HepG2 (cell line): ENCODE results near the gene RFXANK. TPM values are rescaled to one million over a fixed set of nuclear protein-coding genes. Genes with fewer than 3 reads are reported as not detected.

ENCODE experiments used
- DMAP1 ChIP-seq: IDR thresholded peaks from 2 replicates; pipeline ENCODE4 v1.6.1; 2016
- GRHL1 ChIP-seq: sonication (generic); formaldehyde crosslinking; conservative IDR thresholded peaks from 2 replicates; pipeline ENCODE4 v1.8.0; 2022; ENCODE audit warnings: missing genetic modification reagents
- MTF2 ChIP-seq: sonication (generic); formaldehyde crosslinking; IDR thresholded peaks from 2 replicates; pipeline ENCODE4 v1.5.0; 2020; ENCODE audit warnings: missing genetic modification reagents, borderline replicate concordance
- NONO ChIP-seq, 2 experiments: fragments of 450-650 bp in 1 of 2; sonication (generic) in 1 of 2; formaldehyde crosslinking in 1 of 2; IDR thresholded peaks in 1 of 2; conservative IDR thresholded peaks in 1 of 2; 2 replicates each; pipeline versions ENCODE4 v1.6.1 to v1.8.0; 2017 to 2022; ENCODE audit warnings: mild to moderate bottlenecking in 1 of 2, missing genetic modification reagents in 1 of 2, moderate library complexity in 1 of 2
- NR0B2 ChIP-seq: sonication (generic); formaldehyde crosslinking; IDR thresholded peaks from 2 replicates; pipeline ENCODE4 v1.4.0; 2020; ENCODE audit warnings: mild to moderate bottlenecking, missing genetic modification reagents
- PITX1 ChIP-seq: sonication (generic); formaldehyde crosslinking; IDR thresholded peaks from 2 replicates; pipeline ENCODE4 v1.5.1; 2020; ENCODE audit warnings: mild to moderate bottlenecking, missing genetic modification reagents
- SMAD1 ChIP-seq: sonication (generic); formaldehyde crosslinking; IDR thresholded peaks from 2 replicates; pipeline ENCODE4 v1.4.0; 2020; ENCODE audit warnings: missing genetic modification reagents, low read depth, mild to moderate bottlenecking, borderline replicate concordance
- SP140L ChIP-seq: sonication (generic); formaldehyde crosslinking; IDR thresholded peaks from 2 replicates; pipeline ENCODE4 v1.4.0; 2020; ENCODE audit warnings: missing genetic modification reagents, borderline replicate concordance
- TP53 ChIP-seq: sonication (generic); formaldehyde crosslinking; conservative IDR thresholded peaks from 2 replicates; pipeline ENCODE4 v1.4.0; 2020; ENCODE audit warnings: missing genetic modification reagents
- TSC22D2 ChIP-seq: sonication (generic); formaldehyde crosslinking; IDR thresholded peaks from 2 replicates; pipeline ENCODE4 v1.5.1; 2020; ENCODE audit warnings: missing genetic modification reagents, mild to moderate bottlenecking, borderline replicate concordance
- ZBTB25 ChIP-seq: IDR thresholded peaks from 2 replicates; pipeline ENCODE4 v1.6.1; 2018; ENCODE audit warnings: missing genetic modification reagents
- ZBTB34 ChIP-seq: sonication (generic); formaldehyde crosslinking; IDR thresholded peaks from 2 replicates; pipeline ENCODE4 v1.8.0; 2022; ENCODE audit warnings: mild to moderate bottlenecking, missing genetic modification reagents
- ZC3H13 ChIP-seq: sonication (generic); formaldehyde crosslinking; IDR thresholded peaks from 2 replicates; pipeline ENCODE4 v1.8.1; 2023; ENCODE audit warnings: mild to moderate bottlenecking, missing genetic modification reagents, moderate library complexity
- ZNF234 ChIP-seq: sonication (generic); formaldehyde crosslinking; conservative IDR thresholded peaks from 2 replicates; pipeline ENCODE4 v1.5.1; 2020; ENCODE audit warnings: mild to moderate bottlenecking, missing genetic modification reagents
- ZNF292 ChIP-seq: sonication (generic); formaldehyde crosslinking; IDR thresholded peaks from 2 replicates; pipeline ENCODE4 v1.8.1; 2022; ENCODE audit warnings: mild to moderate bottlenecking, low read depth, missing genetic modification reagents, borderline replicate concordance
- ZNF329 ChIP-seq: sonication (generic); formaldehyde crosslinking; IDR thresholded peaks from 2 replicates; pipeline ENCODE4 v1.9.0; 2021; ENCODE audit warnings: low read depth, mild to moderate bottlenecking, missing genetic modification reagents
- polyA plus RNA-seq, 8 experiments: library from polyadenylated mRNA; depleted of rRNA in 3 of 8; stranded (reverse) in 7 of 8; unstranded in 1 of 8; fragments of >200 nt; fragmentation: Illumina TruSeq in 4 of 8; extraction: Trizol in 4 of 8; gene quantifications; 2 replicates each; pipeline versions ENCODE4 v1.2.1 to v1.2.3, GENCODE V29; 2011 to 2016; ENCODE audit warnings: low read depth in 4 of 8, missing spikeins in 1 of 8, mixed read lengths in 1 of 8; ENCODE audit not compliant: insufficient read depth in 1 of 8
- total RNA-seq, 5 experiments: library from RNA; depleted of rRNA; stranded (reverse); fragments of >200 nt; fragmentation: Illumina TruSeq; extraction: Trizol; gene quantifications; 2 replicates each; pipeline ENCODE4 v1.2.3, GENCODE V29; 2016; ENCODE audit warnings: low read depth in 1 of 5
- TF ChIP-seq, protein P1 (sequence below): sonication (generic); formaldehyde crosslinking; IDR thresholded peaks from 2 replicates; pipeline ENCODE4 v1.4.0; 2020; ENCODE audit warnings: missing genetic modification reagents
- TF ChIP-seq, protein P2 (sequence below): sonication (generic); formaldehyde crosslinking; IDR thresholded peaks from 2 replicates; pipeline ENCODE4 v1.4.0; 2020; ENCODE audit warnings: low read depth, missing genetic modification reagents

RFXANK gene
- total and polyA plus RNA-seq, 2 of the 13 experiments (the other 11 are each of a cell fraction or from before 2014, with no cell fraction given) = 49.9 to 80.7 TPM

DNA sequence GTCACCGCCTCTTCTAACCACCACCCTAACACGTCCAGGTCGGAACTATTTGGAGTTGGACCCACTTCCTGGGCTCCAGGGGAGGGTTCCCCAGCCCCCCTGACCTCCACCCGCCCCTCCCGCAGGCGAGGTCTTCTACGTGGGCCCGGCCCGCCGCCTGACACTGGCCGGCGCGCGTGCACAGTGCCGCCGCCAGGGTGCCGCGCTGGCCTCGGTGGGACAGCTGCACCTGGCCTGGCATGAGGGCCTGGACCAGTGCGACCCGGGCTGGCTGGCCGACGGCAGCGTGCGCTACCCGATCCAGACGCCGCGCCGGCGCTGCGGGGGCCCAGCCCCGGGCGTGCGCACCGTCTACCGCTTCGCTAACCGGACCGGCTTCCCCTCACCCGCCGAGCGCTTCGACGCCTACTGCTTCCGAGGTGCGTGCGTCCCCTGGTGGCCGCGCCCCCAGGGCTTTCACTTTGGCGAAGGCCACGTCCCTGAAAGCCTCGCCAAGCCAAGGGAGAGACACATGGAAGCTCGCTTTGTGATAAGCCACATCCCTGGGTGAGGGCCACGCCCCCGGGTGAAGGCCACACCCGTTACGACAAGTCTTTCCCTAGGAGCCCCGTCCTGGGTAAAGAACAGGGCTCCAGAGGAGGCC is 32.9 kb downstream of the RFXANK start (continued):
- no peak for TF ChIP-seq SP140L (CRISPR knock-in tag)
- TF ChIP-seq ZBTB34 (CRISPR knock-in tag) = no peak
- TF ChIP-seq, protein P1, sequence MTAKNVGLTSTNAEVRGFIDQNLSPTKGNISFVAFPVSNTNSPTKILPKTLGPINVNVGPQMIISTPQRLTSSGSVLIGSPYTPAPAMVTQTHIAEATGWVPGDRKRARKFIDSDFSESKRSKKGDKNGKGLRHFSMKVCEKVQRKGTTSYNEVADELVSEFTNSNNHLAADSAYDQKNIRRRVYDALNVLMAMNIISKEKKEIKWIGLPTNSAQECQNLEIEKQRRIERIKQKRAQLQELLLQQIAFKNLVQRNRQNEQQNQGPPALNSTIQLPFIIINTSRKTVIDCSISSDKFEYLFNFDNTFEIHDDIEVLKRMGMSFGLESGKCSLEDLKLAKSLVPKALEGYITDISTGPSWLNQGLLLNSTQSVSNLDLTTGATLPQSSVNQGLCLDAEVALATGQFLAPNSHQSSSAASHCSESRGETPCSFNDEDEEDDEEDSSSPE (CRISPR knock-in tag) = peak; percentile 59
- TF ChIP-seq TP53 (CRISPR knock-in tag) = no peak
- TF ChIP-seq SMAD1 (CRISPR knock-in tag) = no peak
- TF ChIP-seq, protein P2, sequence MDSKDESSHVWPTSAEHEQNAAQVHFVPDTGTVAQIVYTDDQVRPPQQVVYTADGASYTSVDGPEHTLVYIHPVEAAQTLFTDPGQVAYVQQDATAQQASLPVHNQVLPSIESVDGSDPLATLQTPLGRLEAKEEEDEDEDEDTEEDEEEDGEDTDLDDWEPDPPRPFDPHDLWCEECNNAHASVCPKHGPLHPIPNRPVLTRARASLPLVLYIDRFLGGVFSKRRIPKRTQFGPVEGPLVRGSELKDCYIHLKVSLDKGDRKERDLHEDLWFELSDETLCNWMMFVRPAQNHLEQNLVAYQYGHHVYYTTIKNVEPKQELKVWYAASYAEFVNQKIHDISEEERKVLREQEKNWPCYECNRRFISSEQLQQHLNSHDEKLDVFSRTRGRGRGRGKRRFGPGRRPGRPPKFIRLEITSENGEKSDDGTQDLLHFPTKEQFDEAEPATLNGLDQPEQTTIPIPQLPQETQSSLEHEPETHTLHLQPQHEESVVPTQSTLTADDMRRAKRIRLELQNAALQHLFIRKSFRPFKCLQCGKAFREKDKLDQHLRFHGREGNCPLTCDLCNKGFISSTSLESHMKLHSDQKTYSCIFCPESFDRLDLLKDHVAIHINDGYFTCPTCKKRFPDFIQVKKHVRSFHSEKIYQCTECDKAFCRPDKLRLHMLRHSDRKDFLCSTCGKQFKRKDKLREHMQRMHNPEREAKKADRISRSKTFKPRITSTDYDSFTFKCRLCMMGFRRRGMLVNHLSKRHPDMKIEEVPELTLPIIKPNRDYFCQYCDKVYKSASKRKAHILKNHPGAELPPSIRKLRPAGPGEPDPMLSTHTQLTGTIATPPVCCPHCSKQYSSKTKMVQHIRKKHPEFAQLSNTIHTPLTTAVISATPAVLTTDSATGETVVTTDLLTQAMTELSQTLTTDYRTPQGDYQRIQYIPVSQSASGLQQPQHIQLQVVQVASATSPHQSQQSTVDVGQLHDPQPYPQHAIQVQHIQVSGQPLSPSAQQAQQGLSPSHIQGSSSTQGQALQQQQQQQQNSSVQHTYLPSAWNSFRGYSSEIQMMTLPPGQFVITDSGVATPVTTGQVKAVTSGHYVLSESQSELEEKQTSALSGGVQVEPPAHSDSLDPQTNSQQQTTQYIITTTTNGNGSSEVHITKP = no peak
- TF ChIP-seq ZNF292 = no peak
- TF ChIP-seq TSC22D2 (CRISPR knock-in tag) = peak; percentile 45; the same call in 1 of the 2 replicates
- TF ChIP-seq ZBTB25 (CRISPR knock-in tag) = no peak
- TF ChIP-seq GRHL1 (CRISPR knock-in tag) = no peak
- no peak for TF ChIP-seq ZC3H13 (CRISPR knock-in tag)
- peak; percentile 56; the same call in 1 of the 2 replicates for TF ChIP-seq ZNF234 (CRISPR knock-in tag)
- peak; percentile 53; the same call in 1 of the 2 replicates for TF ChIP-seq ZNF329
- TF ChIP-seq MTF2 (CRISPR knock-in tag) = peak; percentile 76; the same call in 1 of the 2 replicates
- peak; percentile 40; the same call in 1 of the 2 replicates for TF ChIP-seq DMAP1
- peak; percentile 85; the same call in 1 of the 2 replicates for TF ChIP-seq NR0B2 (CRISPR knock-in tag)
- TF ChIP-seq NONO (IDR thresholded peaks at IDR 0.05) = no peak
- no peak for TF ChIP-seq NONO (CRISPR knock-in tag; conservative IDR thresholded peaks at IDR 0.05)
- TF ChIP-seq PITX1 (CRISPR knock-in tag) = 0 out of 2 replicates have a peak, but pooled peaks have one; percentile 17
